Measurements from ENCODE around the gene PCSK1. TPM values are rescaled to one million over a fixed set of nuclear protein-coding genes. Genes with fewer than 3 reads are reported as not detected.

The PCSK1 gene
- polyA plus RNA-seq (0.01 to 0.03 TPM in 2 of 3 replicates, not detected in the other), polyA minus RNA-seq (not detected in 3 replicates)
- polyA plus RNA-seq (2011; ENCODE audit: low read depth) = not detected
- 0.01 TPM in 1 of 2 replicates, not detected in the other for polyA plus RNA-seq (2011; cell fraction: cytosol; rRNA removed)
- polyA plus RNA-seq (2011; cell fraction: nucleus; rRNA removed) = 0.04 and 0.08 TPM in 2 replicates
- polyA plus RNA-seq (2012; ENCODE audit: low replicate concordance) = 0.02 and 0.16 TPM in 2 replicates
- not detected for polyA minus RNA-seq (2011; cell fraction: cytosol; rRNA and poly(A)+ RNA removed)
- 0.11 and 0.16 TPM in 2 replicates for polyA minus RNA-seq (2011; cell fraction: nucleus; rRNA and poly(A)+ RNA removed)

DNA sequence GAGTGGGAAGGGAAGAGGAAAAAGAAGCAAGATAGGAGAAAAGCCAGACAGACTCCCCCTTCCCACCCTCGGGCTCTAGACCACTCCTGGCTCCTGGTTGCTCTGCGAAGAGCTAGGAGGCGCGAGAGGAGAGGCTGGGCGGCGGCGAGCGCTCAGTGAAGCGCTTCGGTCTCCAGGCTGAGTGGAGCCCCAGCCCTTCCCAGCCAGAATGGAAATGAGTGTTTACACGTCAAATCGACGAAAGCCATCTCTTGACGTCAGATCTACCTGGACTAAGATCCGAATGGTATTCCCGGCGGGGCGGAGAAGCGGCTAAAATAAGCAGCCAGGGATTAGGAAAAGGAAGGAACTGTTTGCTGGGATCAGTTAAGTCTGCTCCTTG, at the start of gene PCSK1:
PCSK1 (minus strand) TSS at position 183 of the 382 bp plus-strand sequence. CDS start 206 bp downstream, outside the sequence.
- Histone ChIP-seq H3K27ac (ENCODE audit: control insufficient read depth, insufficient read depth, low read length) (no peak within 1 kb of the TSS), H3K9me3 (ENCODE audit: control insufficient read depth, low read depth, low read length) (no peaks in the 10 kb centered on the region), H4K20me1 (ENCODE audit: control insufficient read depth, extremely low read depth, insufficient read depth, low read length) (peaks cover 7% of the 10 kb centered on the region), H2AFZ (ENCODE audit: control insufficient read depth, low read length) (no peak within 1 kb of the TSS), H3K9ac (ENCODE audit: control insufficient read depth, extremely low read depth, insufficient read depth, low read length) (no peak within 1 kb of the TSS), H3K36me3 (ENCODE audit: control insufficient read depth in 2 of 2, extremely low read depth in 1 of 2, insufficient read depth in 2 of 2, low read length in 2 of 2) (no peaks in the 10 kb centered on the region), H3K79me2 (ENCODE audit: control insufficient read depth, insufficient read depth, low read length) (no peaks in the 10 kb centered on the region), H3K4me1 (ENCODE audit: control insufficient read depth, extremely low read depth, insufficient read depth, low read length) (peaks cover 3% of the 10 kb centered on the region), H3K27me3 (ENCODE audit: control insufficient read depth, extremely low read depth, insufficient read depth, low read length) (peaks cover 36% of the 10 kb centered on the region), H3K4me3 (ENCODE audit: control insufficient read depth in 2 of 3, extremely low read depth in 1 of 3, insufficient read depth in 2 of 3, low read depth in 1 of 3, low read length in 3 of 3) (no peak within 1 kb of the TSS), H3K9me1 (ENCODE audit: control insufficient read depth, extremely low read depth, insufficient read depth, low read length) (no peaks in the 10 kb centered on the region), H3K4me2 (ENCODE audit: control insufficient read depth, extremely low read depth, insufficient read depth, low read depth, low read length) (no peak within 1 kb of the TSS)
- DNase-seq (ENCODE audit: low read depth, low spot score) = no peak
- FAIRE-seq = no peak
- peak; percentile 68 for TF ChIP-seq EZH2 (IDR thresholded peaks at IDR 0.05; ENCODE audit: low read length)
- TF ChIP-seq, protein P1, sequence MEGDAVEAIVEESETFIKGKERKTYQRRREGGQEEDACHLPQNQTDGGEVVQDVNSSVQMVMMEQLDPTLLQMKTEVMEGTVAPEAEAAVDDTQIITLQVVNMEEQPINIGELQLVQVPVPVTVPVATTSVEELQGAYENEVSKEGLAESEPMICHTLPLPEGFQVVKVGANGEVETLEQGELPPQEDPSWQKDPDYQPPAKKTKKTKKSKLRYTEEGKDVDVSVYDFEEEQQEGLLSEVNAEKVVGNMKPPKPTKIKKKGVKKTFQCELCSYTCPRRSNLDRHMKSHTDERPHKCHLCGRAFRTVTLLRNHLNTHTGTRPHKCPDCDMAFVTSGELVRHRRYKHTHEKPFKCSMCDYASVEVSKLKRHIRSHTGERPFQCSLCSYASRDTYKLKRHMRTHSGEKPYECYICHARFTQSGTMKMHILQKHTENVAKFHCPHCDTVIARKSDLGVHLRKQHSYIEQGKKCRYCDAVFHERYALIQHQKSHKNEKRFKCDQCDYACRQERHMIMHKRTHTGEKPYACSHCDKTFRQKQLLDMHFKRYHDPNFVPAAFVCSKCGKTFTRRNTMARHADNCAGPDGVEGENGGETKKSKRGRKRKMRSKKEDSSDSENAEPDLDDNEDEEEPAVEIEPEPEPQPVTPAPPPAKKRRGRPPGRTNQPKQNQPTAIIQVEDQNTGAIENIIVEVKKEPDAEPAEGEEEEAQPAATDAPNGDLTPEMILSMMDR (optimal IDR thresholded peaks at IDR 0.05 in 1 of 3, IDR thresholded peaks at IDR 0.05 in 1 of 3, conservative IDR thresholded peaks at IDR 0.05 in 1 of 3; ENCODE audit: extremely low read depth in 1 of 3, insufficient read depth in 2 of 3, low read length in 3 of 3) = no peak
- dilution Hi-C loops (cut with MboI; ENCODE audit: extremely low pct_ligation_motif_present, low sequenced_read_pairs) = no loop called here

DNA sequence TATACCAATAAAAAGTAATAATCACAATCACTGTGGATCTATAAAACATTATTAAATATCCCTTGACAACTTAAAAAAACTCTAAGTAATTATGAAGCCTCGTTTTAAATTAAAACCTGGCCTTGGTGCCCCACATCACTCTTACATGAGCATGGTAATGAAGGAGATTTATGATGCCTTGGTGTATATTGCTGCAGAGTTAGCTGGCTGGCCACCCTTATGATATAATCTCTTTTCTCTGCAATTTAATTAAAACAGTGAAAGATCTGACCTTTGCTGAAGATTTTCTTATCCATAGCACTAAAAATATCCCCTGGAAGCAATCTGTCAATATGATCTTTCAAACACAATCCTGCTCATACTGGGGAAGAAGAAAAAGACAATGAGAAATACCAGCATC, 48.8 kb upstream of the PCSK1 start:
- H3K9ac ChIP-seq (ENCODE audit: control insufficient read depth, extremely low read depth, insufficient read depth, low read length) = no peak overlapping the region
- H3K36me3 ChIP-seq (ENCODE audit: control insufficient read depth in 2 of 2, extremely low read depth in 1 of 2, insufficient read depth in 2 of 2, low read length in 2 of 2) = no peaks in the 10 kb centered on the region
- no peaks in the 10 kb centered on the region for H4K20me1 ChIP-seq (ENCODE audit: control insufficient read depth, extremely low read depth, insufficient read depth, low read length)
- H3K79me2 ChIP-seq (ENCODE audit: control insufficient read depth, insufficient read depth, low read length) = no peaks in the 10 kb centered on the region
- no peaks in the 10 kb centered on the region for H3K27me3 ChIP-seq (ENCODE audit: control insufficient read depth, extremely low read depth, insufficient read depth, low read length)
- no peak overlapping the region for H3K4me2 ChIP-seq (ENCODE audit: control insufficient read depth, extremely low read depth, insufficient read depth, low read depth, low read length)
- dilution Hi-C loops (cut with MboI; ENCODE audit: extremely low pct_ligation_motif_present, low sequenced_read_pairs) = no loop called here
- no peaks in the 10 kb centered on the region for H3K9me3 ChIP-seq (ENCODE audit: control insufficient read depth, low read depth, low read length)
- H3K4me1 ChIP-seq (ENCODE audit: control insufficient read depth, extremely low read depth, insufficient read depth, low read length) = no peaks in the 10 kb centered on the region
- FAIRE-seq = no peak
- H3K9me1 ChIP-seq (ENCODE audit: control insufficient read depth, extremely low read depth, insufficient read depth, low read length) = no peaks in the 10 kb centered on the region
- H3K27ac ChIP-seq (ENCODE audit: control insufficient read depth, insufficient read depth, low read length) = no peak overlapping the region
- H2AFZ ChIP-seq (ENCODE audit: control insufficient read depth, low read length) = no peak overlapping the region
- no peak for TF ChIP-seq EZH2 (IDR thresholded peaks at IDR 0.05; ENCODE audit: low read length)
- TF ChIP-seq, protein P1 (optimal IDR thresholded peaks at IDR 0.05 in 1 of 3, IDR thresholded peaks at IDR 0.05 in 1 of 3, conservative IDR thresholded peaks at IDR 0.05 in 1 of 3; ENCODE audit: extremely low read depth in 1 of 3, insufficient read depth in 2 of 3, low read length in 3 of 3) = no peak
- H3K4me3 ChIP-seq (ENCODE audit: control insufficient read depth in 2 of 3, extremely low read depth in 1 of 3, insufficient read depth in 2 of 3, low read depth in 1 of 3, low read length in 3 of 3) = no peak overlapping the region
- DNase-seq (ENCODE audit: low read depth, low spot score) = no peak
